Heart left ventricle (tissue), 16 donors: ENCODE results near the gene RAG2. TPM values are rescaled to one million over a fixed set of nuclear protein-coding genes. Genes with fewer than 3 reads are reported as not detected.

Source experiments
- ATAC-seq, 4 donors: fragments of 200-7000 bp; cut with Tn5 transposase; one replicate each; pipeline ENCODE4 v1.9.1; 2020 to 2022; ENCODE audit warnings: moderate library complexity in 4 of 4, mild to moderate bottlenecking in 3 of 4, moderate number of reproducible peaks in 1 of 4
- DNase-seq, 5 donors: peaks; one replicate each; pipeline ENCODE4 v3.0.0-alpha.2; 2020
- H3K27ac ChIP-seq, 12 donors: fragments of 200-600 bp; sonication (generic) in 4 of 12; one replicate each; pipeline versions ENCODE4 v1.5.0 to v1.8.0; 2016 to 2022; ENCODE audit warnings: mild to moderate bottlenecking in 2 of 12
- H3K27me3 ChIP-seq, 9 donors: fragments of 200-600 bp; sonication (generic) in 2 of 9; one replicate each; pipeline versions ENCODE4 v1.5.1 to v1.8.0; 2016 to 2022; ENCODE audit warnings: mild to moderate bottlenecking in 3 of 9
- H3K36me3 ChIP-seq, 9 donors: fragments of 200-600 bp; sonication (generic) in 2 of 9; one replicate each; pipeline versions ENCODE4 v1.5.0 to v1.8.0; 2018 to 2022; ENCODE audit warnings: mild to moderate bottlenecking in 2 of 9
- H3K4me1 ChIP-seq, 12 donors: fragments of 200-600 bp; sonication (generic) in 4 of 12; one replicate each; pipeline versions ENCODE4 v1.5.0 to v1.8.0; 2016 to 2022; ENCODE audit warnings: mild to moderate bottlenecking in 3 of 12
- H3K4me3 ChIP-seq, 12 donors: fragments of 200-600 bp; sonication (generic) in 4 of 12; one replicate each; pipeline versions ENCODE4 v1.5.0 to v1.8.0; 2017 to 2022; ENCODE audit warnings: mild to moderate bottlenecking in 9 of 12, moderate library complexity in 4 of 12
- H3K9me3 ChIP-seq, 12 donors: fragments of 200-600 bp; sonication (generic) in 4 of 12; one replicate each; pipeline versions ENCODE4 v1.5.0 to v1.8.0; 2016 to 2022; ENCODE audit warnings: mild to moderate bottlenecking in 1 of 12
- CTCF ChIP-seq, 12 donors: fragments of 200-600 bp; sonication (generic) in 4 of 12; IDR thresholded peaks; one replicate each; pipeline versions ENCODE4 v1.5.0 to v1.8.0; 2018 to 2022; ENCODE audit warnings: antibody characterized with exemption in 12 of 12, mild to moderate bottlenecking in 5 of 12
- POLR2A ChIP-seq, 2 donors: fragments of 450-650 bp; IDR thresholded peaks; one replicate each; pipeline ENCODE4 v1.6.1; 2017; ENCODE audit warnings: antibody characterized with exemption in 2 of 2, mild to moderate bottlenecking in 2 of 2, moderate library complexity in 2 of 2
- WGBS, 4 donors: extraction: QIAGEN DNeasy Blood & Tissue Kit in 2 of 4; methylation state at CpG; one replicate each; pipeline versions ENCODE4 v1.1.5 to v1.1.7; 2013 to 2018; 5-methylcytosine and 5-hydroxymethylcytosine counted together
- intact Hi-C, 10 donors: fragments of 100-400 bp; cut with DNase I; formaldehyde crosslinking; loops; one replicate each; pipeline versions ENCODE4 v1.11.1 to v1.14.2; 2022
- polyA plus RNA-seq, 2 donors: library from polyadenylated mRNA; stranded (reverse); fragments of 200-250 nt; gene quantifications; one replicate each; pipeline ENCODE4 v1.2.3, GENCODE V29; 2013
- total RNA-seq, 9 donors: library from RNA; depleted of rRNA in 2 of 9; stranded (reverse); fragments of >200 nt in 2 of 9; fragmentation: NEBNext Ultra II Directional in 3 of 9; extraction: Animal tissue kit (Norgen Biotek cat#: 25700) in 3 of 9; gene quantifications; one replicate each; pipeline versions ENCODE4 v1.1.0 to v1.2.4, GENCODE V29; 2016 to 2023
- donor health status: ischemic (EF 13 %, LVEDD 7.1; RV severe dilation, severe dysfunction).
- donor health status: healthy with polysubstance abuse.
- donor health status: DM: no; HTN: yes; CAD: no.
- donor health status: DM: no; HTN: no; CAD: no.
- donor health status: ischemic (EF 25% LVEDD 6.9; RV normal size, moderate dysfunction).
- donor health status: ischemic (EF 25% LVEDD 5.7; RV mildly dilated, moderate dysfunction).
- donor health status: healthy.
- donor health status: DM: yes; HTN: yes; CAD: no.
- donor health status: ischemic (EF 35%, LVEDD 5.7; RV mildly dilated, moderate dysfunction).
- donor health status: nonischemic (EF 11% LVEDD 7.7; RV severe dilation, severe dysfunction).
- donor health status: DM: yes; HTN: yes; CAD: no.
- donor health status: PGD.
- donor health status: ischemic (EF 29% LVEDD 5.4; RV normal size, mild dysfunction).
- donor health status: nonischemic (EF 23%, LVEDD 6.1; RV moderate dilation, normal function).

Gene RAG2
- total and polyA plus RNA-seq, 11 donors, result not detected

GRCh38 chr11:36609383-36609782 lies 11.3 kb upstream of the RAG2 start:
- no peaks in the 10 kb centered on the region for H3K9me3 ChIP-seq
- H3K4me3 ChIP-seq, result no peak overlapping the region
- H3K27ac ChIP-seq, result no peak overlapping the region
- intact Hi-C loops, result loop anchor here in 1 of 10 donors (10.0 kb wide), 1 partner anchor 55 kb away; no protein-coding TSS in a partner anchor
- ATAC-seq, result peak in 1 of 4 donors; percentile 41
- no peak for TF ChIP-seq CTCF (IDR thresholded peaks at IDR 0.05)
- no peak for TF ChIP-seq POLR2A (IDR thresholded peaks at IDR 0.05)
- peaks cover 0 to 12% (median 3%) of the 10 kb centered on the region in 9 donors for H3K36me3 ChIP-seq
- WGBS, 4 donors, result 44 to 51% (median 45%) methylated on average over 2 of the region's 2 CpGs
- DNase-seq, result no peak
- H3K27me3 ChIP-seq, result no peaks in the 10 kb centered on the region
- peaks cover 0 to 4% (median 0%) of the 10 kb centered on the region in 12 donors for H3K4me1 ChIP-seq

- Histone ChIP-seq H3K27me3 (no peaks in the 10 kb centered on the region), H3K9me3 (no peaks in the 10 kb centered on the region), H3K27ac (no peak overlapping the region), H3K4me3 (no peak overlapping the region), H3K4me1 (peaks cover 0 to 4% (median 0%) of the 10 kb centered on the region in 12 donors), H3K36me3 (peaks cover 0 to 12% (median 3%) of the 10 kb centered on the region in 9 donors)
- no peak for TF ChIP-seq CTCF (IDR thresholded peaks at IDR 0.05)
- no peak for TF ChIP-seq POLR2A (IDR thresholded peaks at IDR 0.05)
- DNase-seq, result no peak
- intact Hi-C loops, result loop anchor here in 1 of 10 donors (10.0 kb wide), 1 partner anchor 56 kb away; no protein-coding TSS in a partner anchor
- WGBS, 4 donors, result 80 to 96% (median 88%) methylated on average over 1 of the region's 1 CpG
- no peak for ATAC-seq
Measured at GRCh38 chr11:36608491-36609199, 10.6 kb upstream of the RAG2 start.

DNA sequence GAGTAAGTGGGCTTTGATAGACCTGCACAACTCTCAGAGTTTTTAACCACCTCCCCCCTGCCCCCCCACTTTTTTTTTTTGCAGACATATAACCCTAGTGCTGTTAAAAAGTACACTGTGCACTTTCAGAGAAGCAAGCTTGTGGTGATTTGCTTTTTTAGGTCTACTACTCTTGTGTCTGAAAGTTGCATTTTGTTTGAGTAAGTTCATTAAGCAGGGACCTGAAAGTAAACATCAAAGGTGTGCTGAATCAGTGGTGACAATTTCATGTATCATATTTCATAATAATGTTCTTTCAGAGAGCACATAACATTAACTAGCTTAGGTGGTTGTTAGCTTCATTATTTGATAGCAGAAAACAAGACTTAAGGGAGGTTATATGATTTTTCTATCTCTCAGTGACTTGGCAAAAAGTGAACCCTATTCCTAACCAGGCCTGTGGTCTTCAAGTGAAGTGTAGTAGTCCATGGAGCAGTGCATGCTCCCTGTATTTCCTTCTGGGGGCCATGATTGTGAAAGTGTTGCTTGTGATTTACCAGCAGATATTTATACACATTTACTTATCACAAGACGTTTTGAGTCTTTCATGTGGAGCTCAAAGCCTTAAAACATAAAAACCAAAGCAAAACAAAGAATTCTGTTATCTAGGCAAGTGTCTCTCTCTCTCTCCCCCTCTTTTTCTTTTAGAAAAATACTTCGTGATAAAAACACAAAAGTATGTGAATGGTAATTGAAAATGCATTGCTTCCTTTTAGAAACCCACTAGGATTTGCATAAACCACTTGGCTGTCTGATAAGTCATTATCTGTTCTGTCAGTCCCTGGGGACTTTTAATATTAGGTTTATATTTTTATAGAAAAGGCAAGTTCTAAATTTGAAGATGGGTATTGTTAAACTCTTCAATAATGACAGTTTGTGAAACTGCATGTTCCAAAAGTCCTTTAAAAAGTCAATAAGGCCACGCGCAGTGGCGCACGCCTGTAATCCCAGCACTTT lies 7.5 kb upstream of the RAG2 start:
- DNase-seq (no peak), ATAC-seq (no peak)
- peaks cover 0 to 4% (median 0%) of the 10 kb centered on the region in 12 donors for H3K4me1 ChIP-seq
- no peaks in the 10 kb centered on the region for H3K9me3 ChIP-seq
- peaks cover 0 to 5% (median 0%) of the 10 kb centered on the region in 9 donors for H3K36me3 ChIP-seq
- H3K27me3 ChIP-seq, result no peaks in the 10 kb centered on the region
- no peak overlapping the region for H3K4me3 ChIP-seq
- TF ChIP-seq POLR2A (IDR thresholded peaks at IDR 0.05), result no peak
- no peak for TF ChIP-seq CTCF (IDR thresholded peaks at IDR 0.05)
- H3K27ac ChIP-seq, result no peak overlapping the region
- WGBS, 4 donors, result 79 to 85% (median 84%) methylated on average over 6 of the region's 6 CpGs
- intact Hi-C loops, result loop anchor here in 1 of 10 donors (10.0 kb wide), 1 partner anchor 59 kb away; no protein-coding TSS in a partner anchor

DNA sequence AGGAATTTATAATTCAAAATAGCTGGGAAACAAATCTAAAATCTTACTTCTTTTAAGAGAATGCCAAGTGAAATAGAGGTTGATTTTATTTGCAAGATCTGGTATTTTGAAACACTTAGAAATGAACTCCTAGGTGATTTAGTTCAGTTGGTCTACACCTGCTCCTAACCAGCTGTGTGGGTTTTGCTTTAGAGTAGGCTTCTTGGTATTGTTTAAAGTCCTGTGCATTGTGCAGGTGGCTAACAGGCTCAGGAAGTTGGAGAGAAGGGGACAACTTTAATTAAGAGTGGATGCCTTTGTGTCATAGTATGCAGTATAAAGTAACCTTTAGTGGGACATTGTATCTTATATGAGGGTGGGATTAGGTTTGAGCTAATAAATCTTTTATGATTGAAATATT lies 4.1 kb upstream of the RAG2 start:
- intact Hi-C loops, result loop anchor here in 1 of 10 donors (10.0 kb wide), 1 partner anchor 63 kb away; no protein-coding TSS in a partner anchor
- Histone ChIP-seq H3K27me3 (no peaks in the 10 kb centered on the region), H3K9me3 (no peaks in the 10 kb centered on the region), H3K4me3 (no peak overlapping the region), H3K4me1 (no peaks in the 10 kb centered on the region), H3K27ac (no peak overlapping the region), H3K36me3 (no peaks in the 10 kb centered on the region)
- TF ChIP-seq CTCF (IDR thresholded peaks at IDR 0.05) (no peak), POLR2A (IDR thresholded peaks at IDR 0.05) (no peak)
- no peak for ATAC-seq
- no peak for DNase-seq
